Ishikawa (cell line): ENCODE measurements around the gene IL36RN.

Experiments
- CEBPB ChIP-seq: IDR thresholded peaks from 2 replicates; pipeline ENCODE4 v1.6.1; 2012
- NFIC ChIP-seq: IDR thresholded peaks from 2 replicates; pipeline ENCODE4 v1.6.1; 2012
- RAD21 ChIP-seq: IDR thresholded peaks from 2 replicates; pipeline ENCODE4 v1.6.1; 2012; ENCODE audit warnings: low read depth
- REST ChIP-seq: IDR thresholded peaks from 2 replicates; pipeline ENCODE4 v1.6.1; 2012; ENCODE audit warnings: low read depth, mild to moderate bottlenecking
- TAF1 ChIP-seq: IDR thresholded peaks from 2 replicates; pipeline ENCODE4 v1.6.1; 2012; ENCODE audit warnings: low read depth, mild to moderate bottlenecking
- TEAD4 ChIP-seq: IDR thresholded peaks from 2 replicates; pipeline ENCODE4 v1.6.1; 2012

GRCh38 chr2:113103277-113103676, 44.3 kb downstream of the IL36RN start:
- TF ChIP-seq REST = no peak
- TF ChIP-seq CEBPB = no peak
- TF ChIP-seq RAD21 = no peak
- no peak for TF ChIP-seq NFIC
- no peak for TF ChIP-seq TAF1
- TF ChIP-seq TEAD4 = no peak
